HepG2 (cell line): ENCODE results near the gene LLGL2. TPM values are rescaled to one million over a fixed set of nuclear protein-coding genes. Genes with fewer than 3 reads are reported as not detected.

Source experiments
- ARNT ChIP-seq: fragments of 450-650 bp; IDR thresholded peaks from 2 replicates; pipeline ENCODE4 v1.6.1; 2017
- ATF7-NPFF ChIP-seq: sonication (generic); formaldehyde crosslinking; IDR thresholded peaks from 2 replicates; pipeline ENCODE4 v1.8.1; 2023; ENCODE audit warnings: mild to moderate bottlenecking, low read depth, missing genetic modification reagents, moderate library complexity
- CBX2 ChIP-seq, 2 experiments: fragments of 200-600 bp in 1 of 2; sonication (generic); formaldehyde crosslinking in 1 of 2; IDR thresholded peaks; 2 replicates each; pipeline versions ENCODE4 v1.7.0 to v1.8.1; 2018 to 2022; ENCODE audit warnings: low read depth in 2 of 2, low read length in 1 of 2, mild to moderate bottlenecking in 1 of 2, missing genetic modification reagents in 1 of 2
- ETV5 ChIP-seq: IDR thresholded peaks from 2 replicates; pipeline ENCODE4 v1.6.1; 2018; ENCODE audit warnings: missing biosample characterization, missing genetic modification reagents, inconsistent platforms, borderline replicate concordance
- HMG20A ChIP-seq: IDR thresholded peaks from 2 replicates; pipeline ENCODE4 v1.6.1; 2016; ENCODE audit warnings: borderline replicate concordance
- KDM4B ChIP-seq: sonication (generic); formaldehyde crosslinking; IDR thresholded peaks from 2 replicates; pipeline ENCODE4 v1.4.0; 2020; ENCODE audit warnings: missing genetic modification reagents
- MAFF ChIP-seq: IDR thresholded peaks from 2 replicates; pipeline ENCODE4 v1.6.1; 2011; ENCODE audit warnings: low read depth, low read length, improper control_type of control experiment
- MEIS1 ChIP-seq: sonication (generic); formaldehyde crosslinking; IDR thresholded peaks from 2 replicates; pipeline ENCODE4 v1.9.0; 2021; ENCODE audit warnings: mild to moderate bottlenecking, missing genetic modification reagents, moderate library complexity, borderline replicate concordance
- NKX3-1 ChIP-seq: sonication (generic); formaldehyde crosslinking; IDR thresholded peaks from 2 replicates; pipeline ENCODE4 v1.5.0; 2020; ENCODE audit warnings: missing genetic modification reagents
- POLR2AphosphoS5 ChIP-seq: IDR thresholded peaks from 2 replicates; pipeline ENCODE4 v1.6.1; 2012; ENCODE audit warnings: low read depth, low read length
- SP4 ChIP-seq: sonication (generic); formaldehyde crosslinking; IDR thresholded peaks from 2 replicates; pipeline ENCODE4 v1.8.1; 2023; ENCODE audit warnings: mild to moderate bottlenecking, missing genetic modification reagents
- TEAD3 ChIP-seq: optimal IDR thresholded peaks from 2 replicates; pipeline ENCODE3; 2016; ENCODE audit warnings: borderline replicate concordance
- ZBTB38 ChIP-seq: sonication (generic); formaldehyde crosslinking; IDR thresholded peaks from 2 replicates; pipeline ENCODE4 v1.5.1; 2020; ENCODE audit warnings: mild to moderate bottlenecking, missing genetic modification reagents
- ZFP36 ChIP-seq: fragments of 150-350 bp; IDR thresholded peaks from 2 replicates; pipeline ENCODE4 v1.6.1; 2018; ENCODE audit warnings: borderline replicate concordance, low read length, low read depth; ENCODE audit not compliant: partially characterized antibody
- ZFP62 ChIP-seq: sonication (generic); formaldehyde crosslinking; IDR thresholded peaks from 2 replicates; pipeline ENCODE4 v1.4.0; 2020; ENCODE audit warnings: missing genetic modification reagents
- ZNF12 ChIP-seq: sonication (generic); formaldehyde crosslinking; IDR thresholded peaks from 2 replicates; pipeline ENCODE4 v1.5.0; 2020; ENCODE audit warnings: missing genetic modification reagents
- ZNF225 ChIP-seq: sonication (generic); formaldehyde crosslinking; IDR thresholded peaks from 2 replicates; pipeline ENCODE4 v1.4.0; 2020; ENCODE audit warnings: mild to moderate bottlenecking, missing genetic modification reagents
- ZNF230 ChIP-seq: sonication (generic); formaldehyde crosslinking; IDR thresholded peaks from 2 replicates; pipeline ENCODE4 v1.4.0; 2020; ENCODE audit warnings: mild to moderate bottlenecking, missing genetic modification reagents
- ZNF616 ChIP-seq: sonication (generic); formaldehyde crosslinking; IDR thresholded peaks from 2 replicates; pipeline ENCODE4 v1.5.0; 2020; ENCODE audit warnings: low read depth, mild to moderate bottlenecking, missing genetic modification reagents
- ZNF724P ChIP-seq: sonication (generic); formaldehyde crosslinking; IDR thresholded peaks from 2 replicates; pipeline ENCODE4 v1.8.0; 2022; ENCODE audit warnings: missing genetic modification reagents, borderline replicate concordance
- ZSCAN30 ChIP-seq: sonication (generic); formaldehyde crosslinking; IDR thresholded peaks from 2 replicates; pipeline ENCODE4 v1.5.0; 2020; ENCODE audit warnings: mild to moderate bottlenecking, missing genetic modification reagents
- polyA plus RNA-seq, 8 experiments: library from polyadenylated mRNA; depleted of rRNA in 3 of 8; stranded (reverse) in 7 of 8; unstranded in 1 of 8; fragments of >200 nt; fragmentation: Illumina TruSeq in 4 of 8; extraction: Trizol in 4 of 8; gene quantifications; 2 replicates each; pipeline versions ENCODE4 v1.2.1 to v1.2.3, GENCODE V29; 2011 to 2016; ENCODE audit warnings: low read depth in 4 of 8, missing spikeins in 1 of 8, mixed read lengths in 1 of 8; ENCODE audit not compliant: insufficient read depth in 1 of 8
- total RNA-seq, 5 experiments: library from RNA; depleted of rRNA; stranded (reverse); fragments of >200 nt; fragmentation: Illumina TruSeq; extraction: Trizol; gene quantifications; 2 replicates each; pipeline ENCODE4 v1.2.3, GENCODE V29; 2016; ENCODE audit warnings: low read depth in 1 of 5
- TF ChIP-seq, protein P1 (sequence below): sonication (generic); formaldehyde crosslinking; IDR thresholded peaks from 2 replicates; pipeline ENCODE4 v1.5.0; 2020; ENCODE audit warnings: missing genetic modification reagents, mild to moderate bottlenecking, borderline replicate concordance
- TF ChIP-seq, protein P2 (sequence below): sonication (generic); formaldehyde crosslinking; IDR thresholded peaks from 2 replicates; pipeline ENCODE4 v1.4.0; 2020; ENCODE audit warnings: missing genetic modification reagents, mild to moderate bottlenecking, borderline replicate concordance
- TF ChIP-seq, protein P3 (sequence below): sonication (generic); formaldehyde crosslinking; IDR thresholded peaks from 2 replicates; pipeline ENCODE4 v1.5.0; 2020; ENCODE audit warnings: missing genetic modification reagents, mild to moderate bottlenecking, borderline replicate concordance
- TF ChIP-seq, protein P4 (sequence below): sonication (generic); formaldehyde crosslinking; IDR thresholded peaks from 2 replicates; pipeline ENCODE4 v1.8.1; 2023; ENCODE audit warnings: mild to moderate bottlenecking, inconsistent platforms, moderate library complexity, missing genetic modification reagents, borderline replicate concordance
- TF ChIP-seq, protein P5 (sequence below): sonication (generic); formaldehyde crosslinking; IDR thresholded peaks from 2 replicates; pipeline ENCODE4 v1.4.0; 2020; ENCODE audit warnings: mild to moderate bottlenecking, missing genetic modification reagents, borderline replicate concordance

Gene LLGL2
- total and polyA plus RNA-seq, 2 of the 13 experiments (the other 11 are each of a cell fraction or from before 2014, with no cell fraction given): 83.0 to 86.7 TPM

DNA sequence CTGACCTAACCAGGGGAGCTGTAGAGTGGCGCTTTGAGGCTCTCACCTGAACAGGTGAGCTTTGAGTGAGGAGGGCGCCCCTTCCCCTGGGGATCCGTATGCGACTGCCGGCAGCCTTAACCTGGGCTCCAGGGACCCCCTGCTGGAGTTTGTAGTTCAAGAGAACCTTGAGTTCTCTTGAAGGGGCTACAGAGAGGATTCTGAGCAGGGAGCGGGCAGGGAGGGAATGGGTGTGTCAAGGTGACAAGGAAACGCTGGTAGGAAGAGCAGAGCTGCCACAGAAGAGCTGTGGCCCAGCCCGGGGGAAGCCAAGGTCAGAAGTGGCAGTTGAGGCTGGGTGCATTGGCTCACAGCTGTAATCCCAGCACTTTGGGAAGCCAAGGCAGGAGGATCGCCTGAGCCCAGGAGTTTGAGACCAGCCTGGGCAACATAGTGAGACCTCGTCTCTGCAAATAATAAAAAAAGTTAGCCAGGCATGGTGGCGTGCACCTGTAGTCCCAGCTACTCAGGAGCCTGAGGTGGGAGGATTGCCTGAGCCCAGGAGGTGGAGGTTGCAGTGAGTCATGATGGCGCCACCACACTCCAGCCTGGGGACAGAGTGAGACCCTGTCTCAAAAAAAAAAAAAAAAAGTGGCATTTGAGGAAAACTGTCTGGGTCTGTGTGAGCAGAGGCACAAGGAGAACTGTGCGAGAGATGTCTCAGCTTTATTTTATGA is 1.2 kb downstream of the LLGL2 start (continued):
- TF ChIP-seq, protein P1, sequence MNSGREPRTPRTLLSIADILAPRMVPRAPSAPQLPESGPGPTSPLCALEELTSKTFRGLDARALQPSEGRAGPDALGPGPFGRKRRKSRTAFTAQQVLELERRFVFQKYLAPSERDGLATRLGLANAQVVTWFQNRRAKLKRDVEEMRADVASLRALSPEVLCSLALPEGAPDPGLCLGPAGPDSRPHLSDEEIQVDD: no peak
- TF ChIP-seq KDM4B (CRISPR knock-in tag) (no peak), ETV5 (CRISPR knock-in tag) (no peak), POLR2AphosphoS5 (no peak), ZNF616 (CRISPR knock-in tag) (no peak), CBX2 (IDR thresholded peaks at IDR 0.05; ENCODE audit: low read depth, low read length) (no peak), CBX2 (CRISPR knock-in tag; IDR thresholded peaks at IDR 0.05; ENCODE audit: low read depth) (no peak), ZNF230 (peak; percentile 78; the same call in 1 of the 2 replicates), ZSCAN30 (CRISPR knock-in tag) (no peak), ZNF724P (CRISPR knock-in tag) (no peak), SP4 (CRISPR knock-in tag) (no peak), MAFF (no peak), ZFP62 (no peak), ATF7-NPFF (CRISPR knock-in tag) (no peak), ZFP36 (no peak), TEAD3 (CRISPR knock-in tag) (no peak), ZBTB38 (CRISPR knock-in tag) (0 out of 2 replicates have a peak, but pooled peaks have one; percentile 28), HMG20A (CRISPR knock-in tag) (no peak), ZNF12 (CRISPR knock-in tag) (no peak), NKX3-1 (CRISPR knock-in tag) (no peak), MEIS1 (CRISPR knock-in tag) (0 out of 2 replicates have a peak, but pooled peaks have one; percentile 28), ZNF225 (CRISPR knock-in tag) (0 out of 2 replicates have a peak, but pooled peaks have one; percentile 12), ARNT (no peak)
- TF ChIP-seq, protein P2, sequence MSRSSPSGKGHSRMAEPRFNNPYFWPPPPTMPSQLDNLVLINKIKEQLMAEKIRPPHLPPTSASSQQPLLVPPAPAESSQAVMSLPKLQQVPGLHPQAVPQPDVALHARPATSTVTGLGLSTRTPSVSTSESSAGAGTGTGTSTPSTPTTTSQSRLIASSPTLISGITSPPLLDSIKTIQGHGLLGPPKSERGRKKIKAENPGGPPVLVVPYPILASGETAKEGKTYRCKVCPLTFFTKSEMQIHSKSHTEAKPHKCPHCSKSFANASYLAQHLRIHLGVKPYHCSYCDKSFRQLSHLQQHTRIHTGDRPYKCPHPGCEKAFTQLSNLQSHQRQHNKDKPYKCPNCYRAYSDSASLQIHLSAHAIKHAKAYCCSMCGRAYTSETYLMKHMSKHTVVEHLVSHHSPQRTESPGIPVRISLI (CRISPR knock-in tag): peak; percentile 84
- TF ChIP-seq, protein P3, sequence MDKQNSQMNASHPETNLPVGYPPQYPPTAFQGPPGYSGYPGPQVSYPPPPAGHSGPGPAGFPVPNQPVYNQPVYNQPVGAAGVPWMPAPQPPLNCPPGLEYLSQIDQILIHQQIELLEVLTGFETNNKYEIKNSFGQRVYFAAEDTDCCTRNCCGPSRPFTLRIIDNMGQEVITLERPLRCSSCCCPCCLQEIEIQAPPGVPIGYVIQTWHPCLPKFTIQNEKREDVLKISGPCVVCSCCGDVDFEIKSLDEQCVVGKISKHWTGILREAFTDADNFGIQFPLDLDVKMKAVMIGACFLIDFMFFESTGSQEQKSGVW (CRISPR knock-in tag): no peak
- TF ChIP-seq, protein P4, sequence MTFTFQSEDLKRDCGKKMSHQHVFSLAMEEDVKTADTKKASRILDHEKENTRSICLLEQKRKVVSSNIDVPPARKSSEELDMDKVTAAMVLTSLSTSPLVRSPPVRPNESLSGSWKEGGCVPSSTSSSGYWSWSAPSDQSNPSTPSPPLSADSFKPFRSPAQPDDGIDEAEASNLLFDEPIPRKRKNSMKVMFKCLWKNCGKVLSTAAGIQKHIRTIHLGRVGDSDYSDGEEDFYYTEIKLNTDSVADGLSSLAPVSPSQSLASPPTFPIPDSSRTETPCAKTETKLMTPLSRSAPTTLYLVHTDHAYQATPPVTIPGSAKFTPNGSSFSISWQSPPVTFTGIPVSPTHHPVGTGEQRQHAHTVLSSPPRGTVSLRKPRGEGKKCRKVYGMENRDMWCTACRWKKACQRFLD (CRISPR knock-in tag): no peak
- TF ChIP-seq, protein P5, sequence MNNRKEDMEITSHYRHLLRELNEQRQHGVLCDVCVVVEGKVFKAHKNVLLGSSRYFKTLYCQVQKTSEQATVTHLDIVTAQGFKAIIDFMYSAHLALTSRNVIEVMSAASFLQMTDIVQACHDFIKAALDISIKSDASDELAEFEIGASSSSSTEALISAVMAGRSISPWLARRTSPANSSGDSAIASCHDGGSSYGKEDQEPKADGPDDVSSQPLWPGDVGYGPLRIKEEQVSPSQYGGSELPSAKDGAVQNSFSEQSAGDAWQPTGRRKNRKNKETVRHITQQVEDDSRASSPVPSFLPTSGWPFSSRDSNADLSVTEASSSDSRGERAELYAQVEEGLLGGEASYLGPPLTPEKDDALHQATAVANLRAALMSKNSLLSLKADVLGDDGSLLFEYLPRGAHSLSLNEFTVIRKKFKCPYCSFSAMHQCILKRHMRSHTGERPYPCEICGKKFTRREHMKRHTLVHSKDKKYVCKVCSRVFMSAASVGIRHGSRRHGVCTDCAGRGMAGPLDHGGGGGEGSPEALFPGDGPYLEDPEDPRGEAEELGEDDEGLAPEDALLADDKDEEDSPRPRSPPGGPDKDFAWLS (CRISPR knock-in tag): peak; percentile 48; the same call in 1 of the 2 replicates
